ENCODE results near the gene CELF3.

GRCh38 chr1:151741516-151741915 is 24.9 kb upstream of the CELF3 start:
- no peak for TF ChIP-seq ID3 (CRISPR knock-in tag; IDR thresholded peaks at IDR 0.05)
- TF ChIP-seq ID3 (tag; IDR thresholded peaks at IDR 0.05) = no peak
- TF ChIP-seq CTCF (IDR thresholded peaks at IDR 0.05 in 2 of 3, conservative IDR thresholded peaks at IDR 0.05 in 1 of 3; ENCODE audit: insufficient read depth in 2 of 3, low read depth in 1 of 3, low read length in 3 of 3) = no peak
- no peak for TF ChIP-seq ZNF324 (CRISPR knock-in tag; IDR thresholded peaks at IDR 0.05)
- no peak for TF ChIP-seq POLR2A (conservative IDR thresholded peaks at IDR 0.05)
- no peak for TF ChIP-seq PTRF (tag; IDR thresholded peaks at IDR 0.05)
- TF ChIP-seq ZNF140 (CRISPR knock-in tag; IDR thresholded peaks at IDR 0.05) = no peak
- no peak for TF ChIP-seq CSDE1 (IDR thresholded peaks at IDR 0.05)
